Activated naive CD4-positive, alpha-beta T cell treated with anti-CD3 and anti-CD28 coated beads for 36 hours (primary cell): ENCODE results near the gene ZFAND3. TPM values are rescaled to one million over a fixed set of nuclear protein-coding genes. Genes with fewer than 3 reads are reported as not detected.

Experiments
- CTCF ChIA-PET: fragments of 350-600 bp; sonication (Branson Sonifier 250); formaldehyde crosslinking; loops from one replicate; lab custom pipeline; 2021; ENCODE audit warnings: antibody characterized with exemption; lab: Charles Lee
- DNase-seq: peaks from one replicate; pipeline ENCODE4 v3.0.0-alpha.2; 2020
- H3K27ac Mint-ChIP-seq: one replicate; pipeline ENCODE4 v1.8.0; 2021; ENCODE audit warnings: mild to moderate bottlenecking, mixed read lengths
- H3K27me3 Mint-ChIP-seq: one replicate; pipeline ENCODE4 v1.8.0; 2021; ENCODE audit warnings: low read depth, mixed read lengths
- H3K36me3 Mint-ChIP-seq: one replicate; pipeline ENCODE4 v1.8.0; 2021; ENCODE audit warnings: low read depth, mixed read lengths
- H3K4me1 Mint-ChIP-seq: one replicate; pipeline ENCODE4 v1.8.0; 2021; ENCODE audit warnings: low read depth, mixed read lengths
- H3K4me3 Mint-ChIP-seq: one replicate; pipeline ENCODE4 v1.8.0; 2021; ENCODE audit warnings: mild to moderate bottlenecking, moderate library complexity, mixed read lengths
- H3K9me3 Mint-ChIP-seq: one replicate; pipeline ENCODE4 v1.8.0; 2021; ENCODE audit warnings: mixed read lengths
- intact Hi-C: fragments of 100-400 bp; cut with micrococcal nuclease; formaldehyde crosslinking; loops from one replicate; pipeline ENCODE4 v1.15.1; 2023
- total RNA-seq, 2 experiments: library from RNA; stranded (reverse); gene quantifications; one replicate each; pipeline ENCODE4 v1.2.3, GENCODE V29; 2021

ZFAND3 gene
- total RNA-seq, 2 experiments from 2014 or later = 33.6 to 35.3 TPM

DNA sequence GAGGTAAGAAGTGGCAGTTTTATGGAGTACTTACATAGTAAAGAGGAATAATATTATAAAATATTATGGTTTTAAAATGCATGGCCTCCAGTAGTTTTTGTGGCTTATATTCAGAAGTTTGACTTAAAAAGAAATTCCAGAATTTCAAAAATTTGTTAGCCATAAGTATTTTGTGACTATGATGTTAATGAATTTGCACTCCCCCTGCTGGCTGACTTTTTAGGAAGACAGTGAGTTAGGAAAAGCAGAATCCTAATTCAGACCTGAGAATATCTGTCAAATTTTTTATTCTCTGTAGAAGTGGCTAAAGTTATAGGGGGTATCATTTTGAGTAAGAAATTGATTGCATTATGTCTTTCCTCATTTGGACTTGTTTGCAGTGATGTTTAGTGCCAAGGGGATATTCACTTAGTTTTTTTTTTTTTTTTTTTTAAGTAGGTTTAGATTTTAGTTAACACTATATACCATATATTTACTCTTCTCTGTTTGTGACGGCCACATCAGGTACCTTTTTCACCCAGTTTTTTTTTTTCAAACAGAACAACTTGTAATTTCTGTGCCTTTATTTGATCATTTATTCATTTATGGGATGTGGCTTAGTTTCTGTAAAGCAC is 40.8 kb downstream of the ZFAND3 start:
- Mint-ChIP-seq H3K36me3 (peaks cover 4% of the 10 kb centered on the region), H3K4me1 (peaks cover 78% of the 10 kb centered on the region), H3K27me3 (no peaks in the 10 kb centered on the region), H3K9me3 (no peaks in the 10 kb centered on the region), H3K4me3 (no peak overlapping the region), H3K27ac (no peak overlapping the region)
- DNase-seq = peak; percentile 37
- CTCF ChIA-PET = interaction anchor here (0.6 to 1.2 kb wide), 2 partner anchors 32 to 126 kb away, joined by 3 to 4 read pairs; no protein-coding TSS in a partner anchor
- intact Hi-C loops = loop anchor here (1.0 to 5.0 kb wide), 2 partner anchors 69 to 163 kb away; partner anchors contain the start of gene MDGA1

DNA sequence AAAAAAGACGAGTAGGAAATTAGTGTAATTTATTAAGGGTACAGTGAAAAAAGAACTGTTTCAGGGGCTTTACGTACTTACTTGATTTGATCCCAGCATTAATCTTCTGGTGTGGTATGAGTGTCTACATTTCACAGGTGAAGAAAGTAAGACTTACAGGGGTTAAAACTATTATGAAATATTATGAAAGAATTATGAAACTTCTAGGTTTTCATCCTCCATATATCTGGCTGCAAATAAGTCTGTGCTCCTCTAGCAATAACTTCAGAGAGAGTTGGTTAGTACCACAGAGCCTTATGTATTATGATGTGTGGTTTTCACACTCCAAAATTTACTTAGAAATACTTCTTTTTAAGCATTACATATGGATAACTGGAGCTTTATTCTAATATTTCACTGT is 41.9 kb downstream of the ZFAND3 start:
- no peak for DNase-seq
- CTCF ChIA-PET = no interaction called here
- no peak overlapping the region for H3K4me3 Mint-ChIP-seq
- peaks cover 78% of the 10 kb centered on the region for H3K4me1 Mint-ChIP-seq
- intact Hi-C loops = loop anchor here (5.0 kb wide), 1 partner anchor 164 kb away; the partner anchor contains the start of gene MDGA1
- H3K9me3 Mint-ChIP-seq = no peaks in the 10 kb centered on the region
- no peak overlapping the region for H3K27ac Mint-ChIP-seq
- H3K36me3 Mint-ChIP-seq = no peaks in the 10 kb centered on the region
- H3K27me3 Mint-ChIP-seq = no peaks in the 10 kb centered on the region

DNA sequence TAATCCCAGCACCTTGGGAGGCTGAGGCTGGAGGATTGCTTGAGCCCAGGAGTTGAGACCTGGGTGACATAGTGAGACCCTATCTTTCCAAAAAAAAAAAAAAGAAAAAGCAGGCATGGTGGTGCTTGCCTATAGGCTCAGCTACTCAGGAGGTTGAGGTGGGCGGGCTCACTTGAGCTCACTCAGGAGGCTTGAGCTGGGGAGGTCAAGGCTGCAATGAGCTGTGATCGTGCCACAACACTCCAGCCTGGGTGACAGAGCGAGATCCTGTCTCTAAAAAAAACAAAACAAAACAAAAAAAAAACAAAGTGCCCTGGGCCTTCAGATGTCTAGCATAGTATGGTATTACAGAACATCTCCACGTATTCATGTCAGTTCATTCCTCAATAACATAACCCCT is 42.9 kb downstream of the ZFAND3 start:
- Mint-ChIP-seq H3K4me3 (no peak overlapping the region), H3K9me3 (no peaks in the 10 kb centered on the region), H3K4me1 (peaks cover 81% of the 10 kb centered on the region), H3K36me3 (no peaks in the 10 kb centered on the region), H3K27me3 (no peaks in the 10 kb centered on the region), H3K27ac (no peak overlapping the region)
- intact Hi-C loops = loop anchor here (5.0 kb wide), 1 partner anchor 165 kb away; the partner anchor contains the start of gene MDGA1
- DNase-seq = no peak
- CTCF ChIA-PET = no interaction called here

DNA sequence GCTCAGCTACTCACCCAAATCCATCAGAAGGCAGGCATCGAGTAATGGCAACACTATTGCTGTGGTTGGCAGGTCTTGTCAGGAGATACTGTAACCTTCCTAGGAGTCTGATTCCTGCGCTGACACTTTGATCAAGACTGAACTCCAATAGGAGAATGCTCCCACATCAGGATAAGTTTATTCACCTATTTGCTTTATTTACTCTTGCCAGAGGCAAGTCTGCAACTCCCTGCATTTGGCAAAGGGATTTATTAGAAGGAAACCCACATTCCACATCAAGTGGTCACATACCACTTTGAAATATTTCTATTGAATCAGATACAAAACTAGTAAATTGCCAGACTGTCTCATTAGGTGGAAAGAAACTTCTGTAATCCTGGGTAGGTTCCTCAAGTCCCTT is 43.5 kb downstream of the ZFAND3 start:
- DNase-seq = no peak
- Mint-ChIP-seq H3K36me3 (no peaks in the 10 kb centered on the region), H3K27ac (no peak overlapping the region), H3K4me3 (no peak overlapping the region), H3K4me1 (peaks cover 81% of the 10 kb centered on the region), H3K9me3 (no peaks in the 10 kb centered on the region), H3K27me3 (no peaks in the 10 kb centered on the region)
- CTCF ChIA-PET = no interaction called here
- intact Hi-C loops = loop anchor here (5.0 kb wide), 1 partner anchor 166 kb away; the partner anchor contains the start of gene MDGA1

DNA sequence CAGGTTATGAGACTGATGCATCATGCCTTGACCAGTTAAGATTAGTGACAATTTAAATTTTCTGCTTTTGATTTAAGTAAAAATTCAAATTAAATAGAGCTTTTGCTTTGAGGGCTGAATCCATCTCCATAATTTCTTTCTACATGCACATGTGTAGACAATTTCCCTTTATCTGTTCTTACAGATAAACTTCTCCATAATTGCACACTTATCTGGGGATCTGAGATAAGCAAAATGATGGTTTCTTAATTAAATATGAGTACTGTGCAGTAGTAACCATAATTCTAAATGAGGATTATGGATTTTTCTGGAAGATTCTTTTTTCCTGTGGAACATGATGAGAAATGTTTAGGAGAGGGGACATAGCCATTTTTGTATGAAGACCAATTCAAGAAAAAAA is 44.7 kb downstream of the ZFAND3 start:
- H3K36me3 Mint-ChIP-seq = no peaks in the 10 kb centered on the region
- DNase-seq = no peak
- no peak overlapping the region for H3K27ac Mint-ChIP-seq
- H3K9me3 Mint-ChIP-seq = no peaks in the 10 kb centered on the region
- H3K4me3 Mint-ChIP-seq = no peak overlapping the region
- CTCF ChIA-PET = no interaction called here
- H3K4me1 Mint-ChIP-seq = peaks cover 80% of the 10 kb centered on the region
- intact Hi-C loops = loop anchor here (5.0 kb wide), 1 partner anchor 167 kb away; the partner anchor contains the start of gene MDGA1
- H3K27me3 Mint-ChIP-seq = no peaks in the 10 kb centered on the region

DNA sequence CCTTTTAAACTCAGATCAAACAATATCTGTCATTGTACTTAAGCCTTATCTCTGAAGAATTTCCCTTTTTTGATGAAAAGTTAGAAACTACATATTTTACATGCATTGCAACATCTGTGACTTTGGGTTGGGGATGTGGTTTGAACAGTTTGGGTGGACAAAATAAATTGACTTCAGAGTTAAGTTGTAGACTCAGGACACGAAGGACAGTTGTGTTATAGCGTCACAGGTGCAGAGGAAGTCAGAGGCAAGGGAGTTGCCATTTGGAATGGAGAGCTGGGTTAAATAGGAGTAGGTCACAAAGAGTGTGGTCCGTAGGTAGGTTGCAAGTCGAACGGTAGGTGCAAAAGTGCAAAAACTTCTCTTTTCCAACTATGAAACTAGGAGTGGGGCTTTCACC is 46.0 kb downstream of the ZFAND3 start:
- Mint-ChIP-seq H3K4me1 (peaks cover 75% of the 10 kb centered on the region), H3K4me3 (no peak overlapping the region), H3K27me3 (no peaks in the 10 kb centered on the region), H3K36me3 (peaks cover 2% of the 10 kb centered on the region), H3K27ac (no peak overlapping the region), H3K9me3 (no peaks in the 10 kb centered on the region)
- intact Hi-C loops = no loop called here
- DNase-seq = no peak
- CTCF ChIA-PET = interaction anchor here (1.9 kb wide), 1 partner anchor 74 kb away, joined by 6 read pairs; no protein-coding TSS in a partner anchor

DNA sequence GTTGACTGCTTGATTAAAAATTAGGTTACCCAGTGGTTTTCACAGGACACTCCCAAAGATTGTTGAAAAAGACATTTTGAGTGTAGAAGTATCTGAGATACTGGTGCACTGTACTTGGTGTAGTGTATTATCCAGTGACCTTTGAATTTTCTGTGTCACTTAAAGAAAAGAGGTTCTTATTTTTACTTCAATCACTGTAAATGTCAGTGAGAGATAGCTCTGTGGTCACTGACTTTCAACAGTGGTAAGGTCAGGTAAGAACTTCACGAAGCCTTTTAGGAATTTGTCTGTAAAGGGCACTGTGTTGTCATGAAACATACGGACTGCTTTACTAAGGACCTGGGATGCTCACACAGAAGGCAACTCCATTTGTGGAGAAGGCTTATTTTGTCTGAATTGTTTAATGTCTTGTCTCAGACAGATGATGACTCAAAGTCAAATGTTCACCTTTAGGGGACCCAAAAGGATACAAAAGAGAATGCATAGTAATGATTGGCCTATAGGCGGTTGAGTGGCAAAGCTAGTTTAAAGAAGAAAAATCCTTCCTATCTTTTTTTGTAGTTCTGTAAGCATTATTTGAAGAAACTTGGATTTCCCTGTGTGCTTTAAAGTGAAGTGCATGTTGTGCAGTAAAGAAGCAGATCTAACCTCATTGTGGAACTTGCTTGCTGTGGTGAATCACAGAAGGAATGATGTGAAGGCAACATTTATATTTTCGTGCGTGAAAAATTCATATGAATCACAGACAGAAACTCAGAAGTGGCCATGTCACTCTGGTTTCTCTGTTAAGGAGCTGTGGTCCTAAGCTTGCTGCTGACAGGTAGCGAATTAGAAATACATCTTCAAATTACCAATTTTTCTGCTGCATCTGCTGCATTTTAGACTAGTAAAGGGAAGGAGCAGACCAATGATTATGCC is 47.3 kb downstream of the ZFAND3 start:
- intact Hi-C loops = loop anchor here (1.0 to 2.0 kb wide), 2 partner anchors 9 to 192 kb away; no protein-coding TSS in a partner anchor
- Mint-ChIP-seq H3K36me3 (peaks cover 9% of the 10 kb centered on the region), H3K4me1 (peaks cover 76% of the 10 kb centered on the region), H3K27me3 (no peaks in the 10 kb centered on the region), H3K4me3 (no peak overlapping the region), H3K27ac (peak overlapping the region; percentile 21), H3K9me3 (peaks cover 7% of the 10 kb centered on the region)
- no peak for DNase-seq
- CTCF ChIA-PET = interaction anchor here (0.8 to 1.9 kb wide), 6 partner anchors 8 to 627 kb away, joined by 3 to 6 read pairs (median 3); no protein-coding TSS in a partner anchor

DNA sequence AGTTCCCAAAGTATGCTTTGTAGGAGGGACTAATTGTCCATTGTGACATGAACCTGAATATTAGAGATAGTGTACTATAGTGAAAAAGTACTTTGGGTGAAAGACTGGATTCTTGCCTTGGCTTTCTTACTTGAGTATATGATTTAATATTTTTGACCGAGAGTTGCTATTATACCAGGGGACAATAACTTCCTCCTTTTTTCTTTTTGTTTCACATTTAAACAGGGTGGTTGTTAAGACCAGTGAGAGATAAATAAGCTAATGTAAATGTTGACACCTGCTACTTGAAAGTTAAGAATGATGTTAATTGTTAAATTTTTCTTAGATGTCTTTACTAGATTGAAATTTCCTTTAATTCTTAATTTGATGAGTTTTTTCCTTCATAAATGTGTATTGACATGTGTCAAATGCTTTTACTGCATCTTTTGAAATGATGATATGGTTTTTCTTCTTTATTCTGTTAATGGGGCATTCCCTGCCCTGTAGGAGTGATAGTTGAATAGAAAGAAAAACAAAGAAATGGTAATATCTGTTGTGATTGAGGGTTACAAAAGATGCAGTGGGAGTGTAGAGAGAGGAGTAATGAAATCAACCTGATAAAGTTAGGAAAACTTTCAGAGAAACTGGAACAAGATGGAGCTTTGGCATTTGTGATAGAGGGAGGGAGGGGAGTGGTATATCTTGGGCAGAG is 48.4 kb downstream of the ZFAND3 start:
- Mint-ChIP-seq H3K36me3 (peaks cover 14% of the 10 kb centered on the region), H3K27me3 (no peaks in the 10 kb centered on the region), H3K27ac (peak overlapping the region; percentile 65), H3K4me3 (no peak overlapping the region), H3K9me3 (peaks cover 8% of the 10 kb centered on the region), H3K4me1 (peaks cover 79% of the 10 kb centered on the region)
- CTCF ChIA-PET = interaction anchor here (1.2 to 1.4 kb wide), 3 partner anchors 10 to 22 kb away, joined by 3 read pairs; no protein-coding TSS in a partner anchor
- DNase-seq = no peak
- intact Hi-C loops = loop anchor here (1.0 to 2.0 kb wide), 2 partner anchors 10 to 191 kb away; no protein-coding TSS in a partner anchor

DNA sequence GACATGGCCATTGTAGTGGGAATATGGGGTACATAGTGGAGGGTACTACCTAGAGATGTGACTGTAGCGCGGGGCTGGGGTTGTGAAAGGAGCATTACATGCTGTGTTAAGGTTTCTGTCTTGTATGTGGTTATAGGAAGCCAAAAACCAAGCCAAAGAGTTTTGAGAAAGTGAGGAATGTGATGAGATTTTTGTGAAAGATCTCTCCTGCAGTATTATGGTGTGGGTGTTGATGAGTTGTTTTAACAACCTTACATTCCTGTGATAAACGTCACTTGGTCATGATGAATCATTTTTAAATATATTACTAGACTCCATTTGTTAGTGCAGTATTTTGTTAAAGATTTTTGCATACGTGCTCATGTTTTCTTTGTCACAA is 48.9 kb downstream of the ZFAND3 start:
- intact Hi-C loops = no loop called here

DNA sequence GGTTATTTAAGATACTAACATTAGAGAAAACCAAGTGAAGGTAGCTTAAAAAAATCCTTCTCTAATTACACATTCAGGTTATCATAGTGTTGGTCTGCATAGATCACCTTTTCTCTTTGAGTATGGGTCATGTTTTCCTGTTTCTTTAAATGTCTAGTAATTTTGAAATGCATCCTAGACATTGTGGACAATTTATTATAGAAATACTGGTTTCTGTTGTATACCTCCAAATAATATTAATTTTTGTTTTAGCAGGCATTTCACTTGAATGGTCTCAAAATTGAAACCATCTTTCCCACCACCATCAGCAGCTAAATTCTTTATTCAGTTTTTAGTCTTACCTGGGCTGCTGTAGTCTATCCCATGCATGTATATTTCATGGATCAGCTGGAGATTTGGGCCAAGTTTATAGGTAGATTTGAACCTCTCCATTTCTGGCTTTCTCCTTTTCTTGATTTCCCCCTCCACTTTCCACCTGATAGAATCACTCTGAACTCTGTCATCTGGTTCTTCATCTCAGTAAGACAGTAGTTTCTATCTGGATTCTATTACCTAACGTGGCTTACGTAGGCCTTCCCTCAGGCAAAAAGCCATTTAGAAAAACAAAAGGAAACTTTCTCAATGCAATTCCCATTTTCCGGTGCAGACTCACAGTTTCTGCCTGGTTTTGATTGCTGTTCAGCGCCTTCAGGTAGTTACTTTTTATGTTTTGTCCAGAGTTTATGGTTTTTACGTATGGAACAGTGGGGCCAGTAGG is 52.3 kb downstream of the ZFAND3 start:
- Mint-ChIP-seq H3K36me3 (peaks cover 16% of the 10 kb centered on the region), H3K27ac (no peak overlapping the region), H3K27me3 (no peaks in the 10 kb centered on the region), H3K4me3 (no peak overlapping the region), H3K9me3 (peaks cover 8% of the 10 kb centered on the region), H3K4me1 (peaks cover 69% of the 10 kb centered on the region)
- CTCF ChIA-PET = no interaction called here
- DNase-seq = no peak
- intact Hi-C loops = no loop called here

More for the DNA sequence above, 48.9 kb downstream of the ZFAND3 start:
- Mint-ChIP-seq H3K27me3 (no peaks in the 10 kb centered on the region), H3K4me1 (peaks cover 76% of the 10 kb centered on the region), H3K9me3 (peaks cover 8% of the 10 kb centered on the region), H3K36me3 (peaks cover 16% of the 10 kb centered on the region), H3K27ac (peak overlapping the region; percentile 65), H3K4me3 (no peak overlapping the region)
- DNase-seq = peak; percentile 17
- CTCF ChIA-PET = no interaction called here

DNA sequence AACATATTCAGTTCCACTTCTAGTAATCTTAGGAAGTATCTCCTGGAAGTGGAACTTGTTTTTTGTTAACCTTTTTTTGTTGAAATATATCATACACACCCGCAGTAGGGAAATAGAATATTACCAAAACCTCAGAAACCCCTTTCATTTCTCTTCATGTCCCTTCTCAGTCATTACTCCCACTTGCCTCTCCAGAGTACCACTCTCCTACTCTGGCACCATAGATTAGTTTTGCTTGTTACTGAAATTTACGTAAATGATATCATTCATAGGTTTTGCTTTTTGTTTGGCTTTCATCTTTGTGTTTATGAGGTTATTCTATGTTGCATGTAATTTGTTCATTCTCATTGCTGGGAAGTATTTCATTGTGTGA is 52.8 kb downstream of the ZFAND3 start:
- CTCF ChIA-PET = no interaction called here
- no peak overlapping the region for H3K4me3 Mint-ChIP-seq
- no peak overlapping the region for H3K27ac Mint-ChIP-seq
- no peaks in the 10 kb centered on the region for H3K27me3 Mint-ChIP-seq
- peaks cover 69% of the 10 kb centered on the region for H3K4me1 Mint-ChIP-seq
- peaks cover 16% of the 10 kb centered on the region for H3K36me3 Mint-ChIP-seq
- DNase-seq = no peak
- peaks cover 8% of the 10 kb centered on the region for H3K9me3 Mint-ChIP-seq
- intact Hi-C loops = no loop called here
